Activated CD4-positive, alpha-beta T cell treated with anti-CD3 and anti-CD28 coated beads, Interleukin-2, amount 50 U/mL, for 4 hours (primary cell): ENCODE results near the gene ROR1.

ENCODE experiments used
- DNase-seq, 2 experiments: peaks; one replicate each; pipeline ENCODE4 v3.0.0-alpha.2; 2020

ROR1 gene

DNA sequence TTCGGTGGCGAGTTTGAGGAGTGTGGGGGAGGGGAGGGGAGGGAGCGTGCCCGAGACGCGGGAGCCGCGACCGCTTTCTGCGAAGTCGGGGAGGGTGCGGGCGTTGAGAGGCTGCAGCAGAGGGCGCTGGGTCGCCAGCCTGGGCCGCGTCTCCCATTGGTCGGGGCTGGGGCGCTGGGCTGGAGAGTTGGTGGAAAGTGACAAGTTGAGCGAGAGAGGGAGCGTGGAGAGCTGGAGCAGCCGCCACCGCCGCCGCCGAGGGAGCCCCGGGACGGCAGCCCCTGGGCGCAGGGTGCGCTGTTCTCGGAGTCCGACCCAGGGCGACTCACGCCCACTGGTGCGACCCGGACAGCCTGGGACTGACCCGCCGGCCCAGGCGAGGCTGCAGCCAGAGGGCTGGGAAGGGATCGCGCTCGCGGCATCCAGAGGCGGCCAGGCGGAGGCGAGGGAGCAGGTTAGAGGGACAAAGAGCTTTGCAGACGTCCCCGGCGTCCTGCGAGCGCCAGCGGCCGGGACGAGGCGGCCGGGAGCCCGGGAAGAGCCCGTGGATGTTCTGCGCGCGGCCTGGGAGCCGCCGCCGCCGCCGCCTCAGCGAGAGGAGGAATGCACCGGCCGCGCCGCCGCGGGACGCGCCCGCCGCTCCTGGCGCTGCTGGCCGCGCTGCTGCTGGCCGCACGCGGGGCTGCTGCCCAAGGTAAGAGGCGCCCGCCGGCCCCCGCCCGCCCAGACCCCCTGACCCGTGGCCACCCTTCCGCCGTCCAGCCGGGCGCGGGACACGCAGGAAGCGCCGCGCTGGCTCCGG is at the start of gene ROR1:
Gene ROR1 (plus strand): TSS at position 203 of the 802 bp plus-strand sequence.
- peak; percentile 11 to 12 for DNase-seq

GRCh38 chr1:63724375-63724899 is 49.4 kb upstream of the ROR1 start:
- DNase-seq = no peak

DNA sequence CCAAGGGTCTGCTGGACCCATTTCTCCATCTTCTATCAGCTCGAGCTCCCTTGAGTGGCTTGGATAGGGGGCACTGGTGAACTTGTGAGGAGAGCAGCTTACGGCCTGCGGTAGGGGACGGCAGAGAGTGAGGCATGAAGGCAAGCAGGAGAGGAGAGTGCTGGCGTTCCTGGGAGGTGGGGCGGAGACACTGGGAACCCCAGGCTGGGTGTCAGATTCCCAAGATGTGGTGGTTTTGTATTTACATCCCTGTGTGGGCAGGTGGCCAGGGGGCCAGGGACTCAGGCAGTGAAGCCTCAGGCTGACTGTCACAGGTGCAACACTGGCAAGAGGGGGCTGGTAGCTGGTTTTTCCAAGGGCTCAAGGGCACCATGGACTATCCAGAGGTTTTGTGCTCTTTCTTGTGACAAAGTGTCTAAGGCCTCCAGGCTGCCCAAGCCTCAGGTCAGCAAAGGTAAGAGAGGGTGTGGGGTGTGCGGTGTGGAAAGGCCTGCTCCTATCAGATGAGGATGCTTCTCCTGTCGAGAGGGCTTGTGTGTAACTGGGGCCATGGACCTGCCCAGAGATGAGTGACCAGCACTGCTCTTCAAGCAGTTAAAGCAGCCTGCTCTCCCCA is 45.1 kb upstream of the ROR1 start:
- DNase-seq = no peak

DNA sequence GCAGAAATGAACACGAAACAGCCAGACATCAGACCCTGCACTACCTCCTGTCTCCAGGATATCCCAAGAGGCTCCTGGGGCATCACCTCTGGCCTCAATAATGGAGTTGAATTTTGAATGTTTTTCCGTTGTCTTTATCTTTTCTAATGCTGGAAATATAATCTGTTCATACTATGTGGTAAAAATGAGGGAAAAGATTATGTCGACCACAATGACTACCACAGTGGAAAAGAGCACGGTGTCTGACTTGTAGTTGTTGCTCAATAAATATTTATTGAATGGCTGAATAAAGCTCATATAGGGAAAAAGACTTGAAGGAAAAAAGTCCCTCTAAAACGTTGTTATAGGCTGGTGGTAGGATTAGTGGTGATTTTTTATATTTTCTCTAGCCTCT is 44.6 kb upstream of the ROR1 start:
- DNase-seq = no peak

DNA sequence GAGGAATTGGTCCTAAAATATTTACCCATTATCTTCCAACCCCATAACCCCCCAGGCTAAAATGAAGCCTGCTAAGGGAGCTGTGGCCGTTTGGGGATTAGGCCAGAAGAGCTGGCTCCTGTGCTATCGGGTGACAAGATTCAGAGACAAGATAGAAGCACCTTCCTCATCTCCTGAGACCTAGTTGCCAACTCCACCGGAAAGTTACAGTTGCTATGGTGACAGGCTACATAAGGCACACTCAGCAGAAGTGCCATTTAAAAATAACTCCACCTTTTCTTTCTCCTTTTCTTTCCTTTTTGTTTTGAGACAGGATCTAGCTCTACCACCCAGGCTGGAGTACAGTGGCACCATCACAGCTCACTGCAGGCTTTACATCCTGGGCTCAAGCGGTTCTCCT is 43.6 kb upstream of the ROR1 start:
- DNase-seq = no peak

GRCh38 chr1:63731117-63732043 is 42.4 kb upstream of the ROR1 start:
- DNase-seq = no peak

- no peak for DNase-seq
These were observed 41.2 kb upstream of the ROR1 start for GRCh38 chr1:63732666-63733065.

GRCh38 chr1:63738772-63739171 is 35.0 kb upstream of the ROR1 start:
- DNase-seq = no peak

GRCh38 chr1:63739452-63739851 is 34.4 kb upstream of the ROR1 start:
- no peak for DNase-seq

GRCh38 chr1:63740432-63740831 is 33.4 kb upstream of the ROR1 start:
- DNase-seq = no peak

DNA sequence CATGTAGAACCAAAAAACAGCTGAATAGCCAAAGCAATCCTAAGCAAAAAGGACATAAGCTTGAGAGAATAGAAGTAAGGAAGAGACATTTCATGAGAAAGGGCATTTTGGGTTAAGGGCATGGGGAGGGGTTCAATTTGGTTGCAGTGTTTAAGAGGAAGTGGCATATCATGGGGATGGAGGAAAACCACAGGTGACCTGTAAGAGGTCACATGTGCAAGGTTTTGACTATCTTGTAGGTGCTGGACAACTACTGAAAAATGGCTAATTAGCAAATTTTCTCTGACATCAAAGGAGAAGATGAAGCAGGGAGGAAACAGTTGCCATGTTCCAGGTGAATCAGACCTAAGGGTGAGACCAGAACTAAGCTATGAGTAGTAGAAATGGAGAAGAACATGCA is 31.3 kb upstream of the ROR1 start:
- no peak for DNase-seq

DNA sequence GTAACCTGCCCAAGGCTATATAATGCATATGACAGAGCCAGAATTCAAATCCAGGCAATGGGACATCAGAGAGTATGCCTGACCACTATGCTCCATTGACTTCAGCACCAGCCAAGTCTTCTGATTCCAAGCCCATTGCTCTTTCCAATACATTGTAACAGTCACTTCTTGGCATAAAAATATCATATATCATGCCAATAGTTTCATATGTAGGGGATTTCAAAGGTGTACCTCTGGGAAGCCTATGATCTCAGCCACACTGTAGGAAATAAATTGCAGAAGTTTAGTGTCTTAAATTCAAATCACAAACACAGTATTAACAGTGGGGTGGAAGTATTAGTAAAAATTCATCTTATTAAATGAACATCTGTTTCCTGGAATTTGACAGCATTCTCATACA is 30.0 kb upstream of the ROR1 start:
- DNase-seq = no peak

DNA sequence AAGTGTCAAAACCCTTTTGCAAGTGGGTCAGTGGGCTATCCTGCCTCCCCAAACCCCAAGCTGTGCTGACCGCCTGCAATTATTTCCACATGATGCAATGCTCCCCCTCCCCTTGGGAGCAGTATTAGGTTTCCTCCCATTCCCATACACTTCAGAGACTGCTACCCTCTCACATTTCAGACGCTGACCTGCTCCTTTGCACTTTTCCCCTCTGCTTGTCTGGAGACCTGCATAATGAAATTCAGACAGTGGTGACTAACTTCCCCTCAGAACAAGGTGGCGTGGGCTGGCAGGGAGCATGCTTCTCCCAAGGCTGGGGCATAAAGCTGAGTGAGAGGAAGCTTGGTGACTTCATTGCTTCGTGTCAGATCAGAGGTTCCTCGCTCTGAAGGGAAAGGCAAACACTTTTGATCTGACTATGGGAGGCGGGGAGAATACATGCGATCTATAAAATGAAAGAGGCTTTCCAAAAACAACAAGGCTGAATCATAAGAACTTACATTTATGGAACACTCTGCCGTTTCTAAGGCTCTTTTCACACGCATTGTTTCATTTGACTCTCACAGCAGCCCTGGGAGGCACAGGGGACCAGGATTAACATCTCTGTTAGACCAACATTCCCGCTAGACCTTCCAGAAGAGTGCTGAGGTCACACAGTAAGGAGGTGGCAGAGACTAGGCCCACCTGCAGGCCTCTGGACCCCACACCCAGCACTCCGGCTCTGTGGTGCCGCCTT is 27.5 kb upstream of the ROR1 start:
- no peak for DNase-seq

DNA sequence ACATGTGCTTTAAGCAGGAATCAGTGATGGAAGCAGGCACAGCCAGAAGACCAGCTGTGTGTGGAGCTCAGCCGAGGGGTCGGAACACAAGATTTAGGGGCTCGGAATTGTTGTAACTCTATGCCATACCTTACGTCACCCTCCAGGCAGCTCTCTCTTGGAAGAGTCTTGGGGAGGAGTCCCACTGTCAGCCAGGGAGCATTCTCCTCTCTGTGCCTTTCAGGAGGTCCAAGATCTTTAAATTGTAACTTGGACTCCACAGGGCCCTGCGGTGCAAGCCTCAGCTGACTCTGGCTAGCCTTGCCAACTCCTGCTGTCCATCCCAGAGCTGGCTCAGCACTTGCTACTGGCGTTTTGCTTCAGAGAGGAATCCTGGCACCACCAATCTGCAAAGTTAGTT is 26.4 kb upstream of the ROR1 start:
- DNase-seq = no peak

DNA sequence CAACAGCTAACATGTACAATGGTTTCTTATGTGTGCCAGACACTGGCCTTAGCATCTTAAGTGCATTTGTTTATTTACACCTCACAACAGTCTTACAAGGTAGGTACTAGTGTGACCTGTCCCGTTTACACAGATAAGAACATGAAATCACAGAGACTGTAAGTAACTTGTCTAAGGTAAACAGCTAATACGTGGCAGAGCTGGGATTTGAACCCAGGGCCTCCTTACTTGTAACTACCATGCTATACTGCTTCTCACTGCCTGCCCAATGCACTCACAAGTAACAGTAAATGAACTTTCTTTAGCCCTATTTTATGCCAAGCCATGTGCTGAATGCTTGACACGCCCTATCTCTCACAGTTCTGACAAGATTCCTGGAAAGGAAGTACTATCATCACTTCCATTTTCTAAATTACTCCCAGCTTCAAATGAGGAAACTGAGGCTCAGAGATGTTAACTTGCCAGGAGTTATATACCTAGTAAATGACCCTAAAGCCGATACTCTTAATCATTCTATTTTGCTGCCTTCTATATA is 25.7 kb upstream of the ROR1 start:
- no peak for DNase-seq

DNA sequence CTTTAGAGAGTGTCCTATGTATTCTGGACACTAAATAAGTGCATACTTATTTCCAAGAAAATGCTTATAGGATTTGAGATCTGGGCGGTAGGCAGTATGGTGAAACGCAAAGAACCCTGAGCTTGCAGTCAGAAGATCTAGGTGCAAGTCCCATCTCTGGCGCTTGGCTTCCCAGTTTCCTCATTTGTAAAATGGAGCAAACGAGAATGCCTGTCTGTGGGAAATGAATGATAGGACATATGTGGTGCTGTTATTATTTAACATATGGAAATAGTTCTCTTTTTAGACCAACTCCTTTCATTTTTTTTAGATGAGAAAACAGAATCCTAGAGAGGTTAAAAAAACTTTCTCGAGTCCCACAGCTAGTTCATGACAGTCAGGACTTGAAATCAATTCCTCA is 25.2 kb upstream of the ROR1 start:
- no peak for DNase-seq

DNA sequence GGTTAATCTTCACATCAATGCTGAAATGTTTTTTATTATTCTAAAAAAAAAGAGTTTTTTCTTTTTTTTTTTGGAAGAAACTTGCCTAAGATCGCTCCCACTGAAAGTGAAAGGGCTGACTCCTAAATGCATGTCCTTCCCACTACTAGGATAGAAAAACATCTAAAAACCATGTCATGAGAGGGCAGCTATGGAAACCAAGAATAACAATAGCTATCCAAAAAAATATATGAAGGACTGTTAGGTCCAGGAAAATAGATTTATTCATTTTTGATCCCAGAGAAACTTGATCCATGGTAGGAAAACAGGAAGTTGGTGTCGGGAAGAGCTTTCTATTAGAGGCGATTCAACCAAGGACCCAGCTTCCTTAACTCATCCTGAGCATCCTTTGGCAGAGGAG is 23.1 kb upstream of the ROR1 start:
- no peak for DNase-seq

- DNase-seq = no peak
These were observed 21.6 kb upstream of the ROR1 start for GRCh38 chr1:63752176-63752575.

DNA sequence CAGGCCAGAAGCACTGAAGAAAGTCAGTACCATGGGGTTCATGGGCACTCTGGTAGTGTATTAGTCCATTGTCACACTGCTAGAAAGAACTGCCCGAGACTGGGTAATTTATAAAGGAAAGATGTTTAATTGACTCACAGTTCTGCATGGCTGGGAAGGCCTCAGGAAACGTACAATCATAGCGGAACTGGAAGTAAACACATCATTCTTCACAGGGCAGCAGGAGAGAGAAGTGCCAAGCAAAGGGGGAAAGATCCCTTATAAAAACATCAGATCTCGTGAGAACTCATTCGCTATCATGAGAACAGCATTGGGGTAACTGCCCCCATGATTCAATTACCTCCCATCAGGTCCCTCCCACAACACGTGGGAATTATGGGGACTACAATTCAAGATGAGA is 20.2 kb upstream of the ROR1 start:
- DNase-seq = no peak

DNA sequence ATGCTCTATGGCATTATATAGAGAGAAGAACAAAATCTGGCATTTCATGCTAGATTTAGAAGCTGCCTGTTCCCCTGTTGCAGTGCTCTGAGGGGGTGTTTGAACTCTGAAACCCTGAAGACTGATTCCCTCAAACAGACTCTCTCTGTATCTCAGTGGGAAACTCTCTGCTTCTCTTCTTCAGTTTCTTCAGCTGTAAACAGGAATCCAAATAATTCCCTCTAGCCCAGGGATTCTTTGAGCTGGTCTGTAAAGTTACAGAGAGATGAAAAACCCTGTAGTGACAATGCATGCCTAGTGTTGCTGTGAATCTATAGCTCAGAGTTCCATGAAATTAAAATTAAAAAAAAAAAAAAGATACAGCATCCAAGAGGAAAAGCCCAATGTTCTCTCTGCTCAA is 17.0 kb upstream of the ROR1 start:
- DNase-seq = no peak

- DNase-seq = no peak
These were observed 16.5 kb upstream of the ROR1 start for GRCh38 chr1:63757334-63757733.

GRCh38 chr1:63758791-63759190 is 15.0 kb upstream of the ROR1 start:
- DNase-seq = no peak
